ENCODE results near the gene STRIP2.

DNA sequence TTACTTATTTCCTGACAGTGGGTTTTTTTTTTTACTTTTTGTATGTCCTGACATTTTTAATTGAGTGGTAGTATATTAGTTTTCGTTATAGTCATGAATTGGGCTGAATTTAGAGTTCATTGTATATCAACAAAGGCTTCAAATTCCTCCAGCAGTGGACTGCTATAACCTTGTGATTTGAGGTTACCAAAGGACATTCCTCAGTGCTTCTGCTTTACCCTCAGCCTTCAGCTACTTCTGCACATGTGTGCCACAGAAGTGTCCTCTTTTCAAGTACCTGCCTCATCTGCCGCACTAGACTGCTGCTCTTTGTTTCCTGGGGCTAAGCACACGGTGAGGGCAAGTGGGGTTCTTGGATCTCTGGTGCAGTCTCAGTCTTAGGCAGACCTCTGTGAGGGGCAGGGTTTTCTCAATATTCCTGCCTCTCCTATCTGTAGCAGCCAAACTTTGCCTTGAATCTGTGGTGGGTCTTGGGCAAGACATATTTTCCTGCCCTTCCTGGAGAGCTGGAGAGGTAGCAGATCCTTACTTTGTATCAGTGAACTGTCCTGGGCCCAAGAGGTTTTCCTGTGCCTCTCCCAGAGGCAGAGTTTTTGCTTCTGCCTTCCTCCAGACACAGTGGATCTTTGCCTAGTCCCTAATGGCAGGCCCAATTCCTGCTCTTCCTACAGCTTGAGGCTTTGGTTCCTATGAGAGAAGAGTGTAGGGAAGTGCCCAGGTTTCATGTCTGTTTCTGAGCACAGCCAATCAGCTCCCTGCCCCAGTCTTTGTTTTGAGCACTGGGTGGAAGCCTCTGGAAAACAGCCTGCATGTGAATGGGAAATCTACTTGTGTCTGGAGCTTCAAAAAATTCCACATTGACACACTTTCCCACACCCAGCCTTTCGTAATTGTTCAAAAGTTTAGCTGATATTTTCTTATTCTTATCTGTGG is 39.0 kb upstream of the STRIP2 start:
- no peak for TF ChIP-seq ZNF8 (CRISPR knock-in tag; IDR thresholded peaks at IDR 0.05)
- TF ChIP-seq ZFP30 (CRISPR knock-in tag; IDR thresholded peaks at IDR 0.05), result no peak
- no peak for TF ChIP-seq BACH2 (CRISPR knock-in tag; IDR thresholded peaks at IDR 0.05; ENCODE audit: borderline replicate concordance)
- TF ChIP-seq RARB (CRISPR knock-in tag; IDR thresholded peaks at IDR 0.05), result no peak
- TF ChIP-seq CSDC2 (CRISPR knock-in tag; IDR thresholded peaks at IDR 0.05), result no peak
- TF ChIP-seq ISL1 (CRISPR knock-in tag; IDR thresholded peaks at IDR 0.05), result no peak
- TF ChIP-seq GLIS3 (CRISPR knock-in tag; IDR thresholded peaks at IDR 0.05), result no peak
- TF ChIP-seq, protein P1, sequence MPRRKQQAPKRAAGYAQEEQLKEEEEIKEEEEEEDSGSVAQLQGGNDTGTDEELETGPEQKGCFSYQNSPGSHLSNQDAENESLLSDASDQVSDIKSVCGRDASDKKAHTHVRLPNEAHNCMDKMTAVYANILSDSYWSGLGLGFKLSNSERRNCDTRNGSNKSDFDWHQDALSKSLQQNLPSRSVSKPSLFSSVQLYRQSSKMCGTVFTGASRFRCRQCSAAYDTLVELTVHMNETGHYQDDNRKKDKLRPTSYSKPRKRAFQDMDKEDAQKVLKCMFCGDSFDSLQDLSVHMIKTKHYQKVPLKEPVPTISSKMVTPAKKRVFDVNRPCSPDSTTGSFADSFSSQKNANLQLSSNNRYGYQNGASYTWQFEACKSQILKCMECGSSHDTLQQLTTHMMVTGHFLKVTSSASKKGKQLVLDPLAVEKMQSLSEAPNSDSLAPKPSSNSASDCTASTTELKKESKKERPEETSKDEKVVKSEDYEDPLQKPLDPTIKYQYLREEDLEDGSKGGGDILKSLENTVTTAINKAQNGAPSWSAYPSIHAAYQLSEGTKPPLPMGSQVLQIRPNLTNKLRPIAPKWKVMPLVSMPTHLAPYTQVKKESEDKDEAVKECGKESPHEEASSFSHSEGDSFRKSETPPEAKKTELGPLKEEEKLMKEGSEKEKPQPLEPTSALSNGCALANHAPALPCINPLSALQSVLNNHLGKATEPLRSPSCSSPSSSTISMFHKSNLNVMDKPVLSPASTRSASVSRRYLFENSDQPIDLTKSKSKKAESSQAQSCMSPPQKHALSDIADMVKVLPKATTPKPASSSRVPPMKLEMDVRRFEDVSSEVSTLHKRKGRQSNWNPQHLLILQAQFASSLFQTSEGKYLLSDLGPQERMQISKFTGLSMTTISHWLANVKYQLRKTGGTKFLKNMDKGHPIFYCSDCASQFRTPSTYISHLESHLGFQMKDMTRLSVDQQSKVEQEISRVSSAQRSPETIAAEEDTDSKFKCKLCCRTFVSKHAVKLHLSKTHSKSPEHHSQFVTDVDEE (CRISPR knock-in tag; IDR thresholded peaks at IDR 0.05), result no peak
- TF ChIP-seq ZFP3 (CRISPR knock-in tag; IDR thresholded peaks at IDR 0.05), result no peak
- TF ChIP-seq, protein P2, sequence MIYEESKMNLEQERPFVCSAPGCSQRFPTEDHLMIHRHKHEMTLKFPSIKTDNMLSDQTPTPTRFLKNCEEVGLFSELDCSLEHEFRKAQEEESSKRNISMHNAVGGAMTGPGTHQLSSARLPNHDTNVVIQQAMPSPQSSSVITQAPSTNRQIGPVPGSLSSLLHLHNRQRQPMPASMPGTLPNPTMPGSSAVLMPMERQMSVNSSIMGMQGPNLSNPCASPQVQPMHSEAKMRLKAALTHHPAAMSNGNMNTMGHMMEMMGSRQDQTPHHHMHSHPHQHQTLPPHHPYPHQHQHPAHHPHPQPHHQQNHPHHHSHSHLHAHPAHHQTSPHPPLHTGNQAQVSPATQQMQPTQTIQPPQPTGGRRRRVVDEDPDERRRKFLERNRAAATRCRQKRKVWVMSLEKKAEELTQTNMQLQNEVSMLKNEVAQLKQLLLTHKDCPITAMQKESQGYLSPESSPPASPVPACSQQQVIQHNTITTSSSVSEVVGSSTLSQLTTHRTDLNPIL (CRISPR knock-in tag; IDR thresholded peaks at IDR 0.05; ENCODE audit: low read depth), result no peak
